GM19395 (cell line): Measurements from ENCODE around the gene USP40.

Source experiments
- ATAC-seq: cut with Tn5 transposase; IDR thresholded peaks from one replicate; pipeline ENCODE4 v1.9.1; 2021; ENCODE audit warnings: mild to moderate bottlenecking, moderate library complexity; ENCODE audit not compliant: unreplicated experiment

Gene USP40

GRCh38 chr2:233563663-233564430 lies 2.7 kb downstream of the USP40 start:
- ATAC-seq = no peak

GRCh38 chr2:233556881-233557736 lies 9.5 kb downstream of the USP40 start:
- no peak for ATAC-seq

- no peak for ATAC-seq
Measured at GRCh38 chr2:233553366-233553765, 13.2 kb downstream of the USP40 start.

GRCh38 chr2:233551491-233551890 lies 15.1 kb downstream of the USP40 start:
- no peak for ATAC-seq

GRCh38 chr2:233546774-233547173 lies 19.8 kb downstream of the USP40 start:
- ATAC-seq = no peak

- no peak for ATAC-seq
Measured at GRCh38 chr2:233546101-233546500, 20.5 kb downstream of the USP40 start.

- ATAC-seq = no peak
Measured at GRCh38 chr2:233544200-233544610, 22.4 kb downstream of the USP40 start.

- no peak for ATAC-seq
Measured at GRCh38 chr2:233542507-233542906, 24.1 kb downstream of the USP40 start.

GRCh38 chr2:233538741-233539140 lies 27.8 kb downstream of the USP40 start:
- no peak for ATAC-seq

GRCh38 chr2:233535271-233535670 lies 31.3 kb downstream of the USP40 start:
- no peak for ATAC-seq

- no peak for ATAC-seq
Measured at GRCh38 chr2:233532971-233533370, 33.6 kb downstream of the USP40 start.

GRCh38 chr2:233531955-233532354 lies 34.6 kb downstream of the USP40 start:
- no peak for ATAC-seq

GRCh38 chr2:233530381-233530780 lies 36.2 kb downstream of the USP40 start:
- no peak for ATAC-seq

GRCh38 chr2:233528182-233528581 lies 38.4 kb downstream of the USP40 start:
- no peak for ATAC-seq

GRCh38 chr2:233525791-233526190 lies 40.8 kb downstream of the USP40 start:
- no peak for ATAC-seq

GRCh38 chr2:233519787-233520611 lies 46.6 kb downstream of the USP40 start:
- ATAC-seq = peak; percentile 95

- ATAC-seq = no peak
Measured at GRCh38 chr2:233513953-233514655, 52.5 kb downstream of the USP40 start.

- peak; percentile 54 for ATAC-seq
Measured at GRCh38 chr2:233503947-233504637, 62.5 kb downstream of the USP40 start.

GRCh38 chr2:233503481-233503880 lies 63.1 kb downstream of the USP40 start:
- no peak for ATAC-seq
